Glutamatergic neuron (in vitro differentiated cells): ENCODE data around the gene LGI1. TPM values are rescaled to one million over a fixed set of nuclear protein-coding genes. Genes with fewer than 3 reads are reported as not detected.

Experiments
- DNase-seq: peaks from one replicate; pipeline ENCODE4 v3.0.0; 2022
- H3K27ac Mint-ChIP-seq: one replicate; pipeline ENCODE4 v1.8.0; 2020; ENCODE audit warnings: mild to moderate bottlenecking, mixed read lengths, inconsistent platforms; ENCODE audit not compliant: unreplicated experiment
- H3K27me3 Mint-ChIP-seq: one replicate; pipeline ENCODE4 v1.8.0; 2020; ENCODE audit warnings: mild to moderate bottlenecking, moderate library complexity, mixed read lengths, inconsistent platforms; ENCODE audit not compliant: unreplicated experiment
- H3K36me3 Mint-ChIP-seq: one replicate; pipeline ENCODE4 v1.8.0; 2020; ENCODE audit warnings: mild to moderate bottlenecking, mixed read lengths, inconsistent platforms; ENCODE audit not compliant: unreplicated experiment
- H3K4me1 Mint-ChIP-seq: one replicate; pipeline ENCODE4 v1.8.0; 2020; ENCODE audit warnings: mild to moderate bottlenecking, low read depth, mixed read lengths, inconsistent platforms; ENCODE audit not compliant: unreplicated experiment
- H3K4me3 Mint-ChIP-seq: one replicate; pipeline ENCODE4 v1.8.0; 2020; ENCODE audit warnings: mild to moderate bottlenecking, mixed read lengths, inconsistent platforms; ENCODE audit not compliant: unreplicated experiment
- H3K9me3 Mint-ChIP-seq: one replicate; pipeline ENCODE4 v1.8.0; 2020; ENCODE audit warnings: mild to moderate bottlenecking, moderate library complexity, mixed read lengths, inconsistent platforms; ENCODE audit not compliant: unreplicated experiment
- CTCF ChIP-seq: fragments of 200-600 bp; sonication (generic); IDR thresholded peaks from one replicate; pipeline ENCODE4 v1.5.0; 2021; ENCODE audit not compliant: partially characterized antibody, unreplicated experiment
- total RNA-seq: library from RNA; stranded (reverse); fragmentation: NEBNext Ultra II Directional; extraction: Animal tissue kit (Norgen Biotek cat#: 25700); gene quantifications from one replicate; pipeline ENCODE4 v1.2.1, GENCODE V29; 2021; ENCODE audit not compliant: unreplicated experiment

The LGI1 gene
- total RNA-seq, 1 donor from 2014 or later = 174 TPM

DNA sequence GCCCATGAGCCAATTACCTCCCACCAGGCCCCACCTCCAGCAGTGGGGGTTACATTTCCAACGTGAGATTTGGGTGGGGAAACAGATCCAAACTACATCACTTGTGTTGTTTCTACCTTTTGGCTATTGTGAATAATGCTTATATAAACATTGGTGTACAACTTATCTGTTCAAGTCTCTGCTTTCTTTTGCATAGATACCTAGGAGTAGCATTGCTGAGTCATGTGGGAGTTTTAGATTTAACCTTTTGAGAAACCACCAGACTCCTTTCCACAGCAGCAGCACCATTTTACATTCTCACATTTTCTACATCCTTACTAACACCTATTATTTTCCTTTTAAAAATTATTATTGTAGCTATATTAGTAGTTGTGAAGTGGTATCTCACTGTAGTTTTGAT lies 41.0 kb upstream of the LGI1 start:
- Mint-ChIP-seq H3K27ac (no peak overlapping the region), H3K9me3 (no peaks in the 10 kb centered on the region), H3K4me1 (peaks cover 9% of the 10 kb centered on the region), H3K27me3 (peaks cover 2% of the 10 kb centered on the region), H3K4me3 (no peak overlapping the region), H3K36me3 (no peaks in the 10 kb centered on the region)
- TF ChIP-seq CTCF = no peak
- no peak for DNase-seq

- Mint-ChIP-seq H3K36me3 (no peaks in the 10 kb centered on the region), H3K9me3 (no peaks in the 10 kb centered on the region), H3K27me3 (peaks cover 2% of the 10 kb centered on the region), H3K4me3 (no peak overlapping the region), H3K4me1 (peaks cover 7% of the 10 kb centered on the region), H3K27ac (no peak overlapping the region)
- no peak for DNase-seq
- TF ChIP-seq CTCF = no peak
Measured at GRCh38 chr10:93718937-93719725, 38.6 kb upstream of the LGI1 start.

DNA sequence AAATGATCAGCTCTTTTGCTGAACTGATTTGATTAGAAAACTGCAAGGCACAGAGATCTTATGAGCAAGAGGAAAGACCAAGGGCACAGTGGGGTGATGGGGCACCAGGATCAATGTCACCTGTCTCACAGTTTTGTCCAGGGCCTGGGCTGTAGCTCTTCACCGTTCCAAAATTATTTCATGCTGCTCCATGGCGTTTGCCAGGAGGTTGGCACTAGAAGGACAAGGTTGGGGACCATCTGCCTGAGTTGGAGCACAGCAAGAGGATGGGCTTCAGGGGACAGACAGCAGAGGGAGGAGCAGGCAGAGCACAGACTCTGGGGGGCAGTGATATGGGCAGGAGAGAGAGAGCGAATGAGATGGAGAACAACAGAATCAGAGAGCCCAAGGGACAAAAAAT lies 37.8 kb upstream of the LGI1 start:
- no peaks in the 10 kb centered on the region for H3K36me3 Mint-ChIP-seq
- H3K27me3 Mint-ChIP-seq = peaks cover 2% of the 10 kb centered on the region
- H3K27ac Mint-ChIP-seq = no peak overlapping the region
- no peak for DNase-seq
- peaks cover 1% of the 10 kb centered on the region for H3K9me3 Mint-ChIP-seq
- peaks cover 7% of the 10 kb centered on the region for H3K4me1 Mint-ChIP-seq
- no peak for TF ChIP-seq CTCF
- H3K4me3 Mint-ChIP-seq = peak overlapping the region; percentile 23

- no peak for DNase-seq
- no peak overlapping the region for H3K4me3 Mint-ChIP-seq
- peaks cover 9% of the 10 kb centered on the region for H3K4me1 Mint-ChIP-seq
- peaks cover 2% of the 10 kb centered on the region for H3K27me3 Mint-ChIP-seq
- peaks cover 1% of the 10 kb centered on the region for H3K9me3 Mint-ChIP-seq
- no peak overlapping the region for H3K27ac Mint-ChIP-seq
- TF ChIP-seq CTCF = no peak
- no peaks in the 10 kb centered on the region for H3K36me3 Mint-ChIP-seq
Measured at GRCh38 chr10:93722550-93722949, 35.2 kb upstream of the LGI1 start.

GRCh38 chr10:93723153-93723552 lies 34.6 kb upstream of the LGI1 start:
- Mint-ChIP-seq H3K9me3 (peaks cover 1% of the 10 kb centered on the region), H3K36me3 (no peaks in the 10 kb centered on the region)
- no peak for DNase-seq

More at GRCh38 chr10:93723153-93723552, 34.6 kb upstream of the LGI1 start:
- no peak overlapping the region for H3K4me3 Mint-ChIP-seq
- no peak overlapping the region for H3K27ac Mint-ChIP-seq
- peaks cover 2% of the 10 kb centered on the region for H3K27me3 Mint-ChIP-seq
- H3K4me1 Mint-ChIP-seq = peaks cover 9% of the 10 kb centered on the region
- no peak for TF ChIP-seq CTCF
